T-helper 1 cell (primary cell): ENCODE measurements around the gene LIX1L.

Source experiments
- DNase-seq, 5 donors: peaks; one replicate each; pipeline ENCODE4 v3.0.0-alpha.2; 2012 to 2020
- total RNA-seq, 4 donors: gene quantifications; one replicate each; lab custom pipeline; 2026; lab: John Stamatoyannopoulos, UW

The LIX1L gene
- total RNA-seq: 51.1 to 78.2 (median 63.9) reads per million in 4 donors

GRCh38 chr1:145957443-145958319 lies at the start of gene LIX1L:
TSS of gene LIX1L (minus strand) at chr1:145958017. CDS start at chr1:145957927, 90 bp downstream.
- DNase-seq: peak; percentile 87 to 96 (median 93)

GRCh38 chr1:146001709-146002108 lies 43.9 kb upstream of the LIX1L start:
- DNase-seq: no peak

GRCh38 chr1:145999321-146000024 lies 41.7 kb upstream of the LIX1L start:
- peak in 1 of 5 donors; percentile 70 for DNase-seq

- no peak for DNase-seq
Measured at GRCh38 chr1:145997718-145998023, 39.9 kb upstream of the LIX1L start.

- peak in 4 of 5 donors; percentile 44 to 78 (median 52) for DNase-seq
Measured at GRCh38 chr1:145997016-145997717, 39.4 kb upstream of the LIX1L start.

GRCh38 chr1:145996433-145997015 lies 38.7 kb upstream of the LIX1L start, which contains the start of gene TXNIP:
TSS of gene TXNIP (minus strand) at chr1:145996579. CDS start at chr1:145996266, 313 bp downstream.
- DNase-seq: peak; percentile 84 to 95 (median 88)

- DNase-seq: no peak
Measured at GRCh38 chr1:145995964-145996432, 38.2 kb upstream of the LIX1L start.

- no peak for DNase-seq
Measured at GRCh38 chr1:145995148-145995881, 37.5 kb upstream of the LIX1L start.

GRCh38 chr1:145994391-145995120 lies 36.7 kb upstream of the LIX1L start:
- peak in 1 of 5 donors; percentile 33 for DNase-seq

- DNase-seq: no peak
Measured at GRCh38 chr1:145993618-145994390, 36.0 kb upstream of the LIX1L start.

GRCh38 chr1:145992958-145993617 lies 35.3 kb upstream of the LIX1L start:
- no peak for DNase-seq

- no peak for DNase-seq
Measured at GRCh38 chr1:145992502-145992936, 34.7 kb upstream of the LIX1L start.

GRCh38 chr1:145991735-145992412 lies 34.1 kb upstream of the LIX1L start:
- no peak for DNase-seq

- DNase-seq: no peak
Measured at GRCh38 chr1:145990249-145990855, 32.5 kb upstream of the LIX1L start.

- no peak for DNase-seq
Measured at GRCh38 chr1:145988773-145989172, 31.0 kb upstream of the LIX1L start.

GRCh38 chr1:145987926-145988325 lies 30.1 kb upstream of the LIX1L start:
- no peak for DNase-seq

GRCh38 chr1:145986551-145986950 lies 28.7 kb upstream of the LIX1L start:
- no peak for DNase-seq
